Measurements from ENCODE around the gene RNU6-9.

RNU6-9 gene

GRCh38 chr19:861756-862580 is 31.3 kb upstream of the RNU6-9 start:
- peak; percentile 48 to 54 for DNase-seq (ENCODE audit: low read depth in 1 of 2, low spot score in 1 of 2)

DNA sequence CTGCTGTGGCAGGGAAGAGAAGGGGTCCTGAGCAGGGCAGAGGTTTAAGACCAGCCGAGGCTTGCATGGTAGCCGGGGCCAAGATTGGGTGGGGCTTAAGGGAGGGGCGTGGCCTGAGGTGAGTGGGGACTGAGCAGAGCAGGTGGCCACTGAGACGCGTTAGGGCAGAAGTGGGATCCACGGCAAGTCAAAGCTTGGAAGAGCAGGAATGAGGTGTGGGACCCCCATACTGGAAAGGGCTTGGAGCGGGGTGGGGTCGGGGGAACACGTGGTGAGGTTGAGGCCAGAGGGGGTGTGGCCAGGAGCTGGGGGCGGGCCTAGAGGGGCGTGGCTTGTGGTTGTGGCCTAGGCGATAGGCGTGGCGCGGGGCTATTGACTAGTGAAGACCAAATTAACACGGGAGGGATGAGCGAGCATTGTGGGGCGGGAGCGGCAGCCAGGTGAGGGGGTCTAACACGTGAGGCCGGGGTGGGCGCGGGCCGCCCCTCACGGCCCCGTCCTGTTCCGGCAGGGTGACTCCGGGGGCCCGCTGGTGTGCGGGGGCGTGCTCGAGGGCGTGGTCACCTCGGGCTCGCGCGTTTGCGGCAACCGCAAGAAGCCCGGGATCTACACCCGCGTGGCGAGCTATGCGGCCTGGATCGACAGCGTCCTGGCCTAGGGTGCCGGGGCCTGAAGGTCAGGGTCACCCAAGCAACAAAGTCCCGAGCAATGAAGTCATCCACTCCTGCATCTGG is 30.5 kb upstream of the RNU6-9 start:
- peak; percentile 68 to 70 for DNase-seq (ENCODE audit: low read depth in 1 of 2, low spot score in 1 of 2)

GRCh38 chr19:863315-863620 is 30.0 kb upstream of the RNU6-9 start:
- DNase-seq (ENCODE audit: low read depth in 1 of 2, low spot score in 1 of 2): no peak

DNA sequence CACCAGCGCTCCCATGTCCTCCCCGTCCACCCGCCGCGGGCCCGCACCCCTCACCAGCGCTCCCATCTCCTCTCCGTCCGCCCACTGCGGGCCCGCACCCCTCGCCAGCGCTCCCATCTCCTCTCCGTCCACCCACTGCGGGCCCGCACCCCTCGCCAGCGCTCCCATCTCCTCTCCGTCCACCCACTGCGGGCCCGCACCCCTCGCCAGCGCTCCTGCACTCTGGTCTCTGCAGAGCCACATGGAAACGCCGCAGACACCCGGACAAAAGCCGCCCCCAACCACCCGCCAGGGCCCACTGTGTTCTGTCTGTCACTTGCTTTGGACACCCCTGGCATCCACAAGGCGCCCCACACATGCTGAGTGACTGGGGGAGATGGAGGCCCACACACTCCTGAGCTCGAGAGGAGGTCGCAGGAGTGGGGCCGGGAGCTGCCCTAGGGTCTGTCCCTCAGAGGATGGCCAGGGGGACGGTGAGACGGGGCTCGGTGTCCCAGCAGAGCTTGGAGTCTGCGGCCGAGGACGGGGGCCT is 26.4 kb upstream of the RNU6-9 start:
- DNase-seq (ENCODE audit: low read depth in 1 of 2, low spot score in 1 of 2): no peak

GRCh38 chr19:867301-867793 is 25.9 kb upstream of the RNU6-9 start:
- no peak for DNase-seq (ENCODE audit: low read depth in 1 of 2, low spot score in 1 of 2)

DNA sequence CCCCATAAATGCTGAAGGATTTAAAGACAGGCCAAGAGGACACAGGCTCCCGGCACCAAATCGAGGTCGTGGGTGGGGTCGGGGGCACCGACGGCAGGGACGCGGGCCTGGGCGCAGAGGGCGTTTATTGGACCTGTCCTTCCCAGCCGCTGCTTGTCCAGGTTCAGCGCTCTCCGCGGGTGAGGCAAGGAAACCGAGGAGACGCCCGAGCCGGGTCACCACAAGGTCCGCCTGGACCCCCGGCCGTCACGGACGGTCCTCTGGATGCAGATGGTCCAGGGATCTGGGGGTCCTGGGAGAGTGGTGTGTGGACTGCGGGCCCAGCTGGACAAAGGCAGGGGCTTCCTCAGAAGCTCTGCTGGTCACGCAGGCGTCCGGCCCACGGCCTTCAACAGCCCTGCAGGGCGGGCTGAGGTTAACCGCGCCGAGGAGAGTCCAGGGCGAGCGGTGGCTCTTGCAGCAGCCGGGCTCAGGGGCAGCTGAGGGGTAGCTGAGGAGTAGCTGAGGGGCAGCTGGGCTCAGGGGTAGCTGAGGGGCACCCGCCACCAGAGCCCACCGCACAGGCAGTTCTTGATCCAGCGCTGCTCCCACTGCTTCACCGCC is 25.3 kb upstream of the RNU6-9 start:
- no peak for DNase-seq (ENCODE audit: low read depth in 1 of 2, low spot score in 1 of 2)

GRCh38 chr19:868458-869244 is 24.6 kb upstream of the RNU6-9 start:
- DNase-seq (ENCODE audit: low read depth in 1 of 2, low spot score in 1 of 2): no peak

GRCh38 chr19:869245-870177 is 23.8 kb upstream of the RNU6-9 start:
- DNase-seq (ENCODE audit: low read depth in 1 of 2, low spot score in 1 of 2): no peak

DNA sequence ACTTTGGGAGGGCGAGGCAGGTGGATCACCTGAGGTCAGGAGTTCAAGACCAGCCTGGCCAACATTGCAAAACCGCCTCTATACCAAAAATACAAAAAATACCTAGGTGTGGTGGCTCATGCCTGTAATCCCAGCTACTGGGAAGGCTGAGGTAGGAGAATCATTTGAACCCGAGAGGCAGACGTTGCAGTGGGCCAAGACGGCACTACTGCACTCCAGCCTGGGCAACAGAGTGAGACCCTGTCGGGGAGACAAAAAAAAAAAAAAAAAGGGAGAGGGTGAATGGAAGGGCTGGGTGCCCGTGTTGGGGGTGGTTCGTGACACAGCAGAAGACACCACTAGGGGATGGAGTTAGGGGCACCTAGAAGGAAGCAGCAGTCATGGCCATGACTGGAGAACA is 23.0 kb upstream of the RNU6-9 start:
- DNase-seq (ENCODE audit: low read depth in 1 of 2, low spot score in 1 of 2): no peak

DNA sequence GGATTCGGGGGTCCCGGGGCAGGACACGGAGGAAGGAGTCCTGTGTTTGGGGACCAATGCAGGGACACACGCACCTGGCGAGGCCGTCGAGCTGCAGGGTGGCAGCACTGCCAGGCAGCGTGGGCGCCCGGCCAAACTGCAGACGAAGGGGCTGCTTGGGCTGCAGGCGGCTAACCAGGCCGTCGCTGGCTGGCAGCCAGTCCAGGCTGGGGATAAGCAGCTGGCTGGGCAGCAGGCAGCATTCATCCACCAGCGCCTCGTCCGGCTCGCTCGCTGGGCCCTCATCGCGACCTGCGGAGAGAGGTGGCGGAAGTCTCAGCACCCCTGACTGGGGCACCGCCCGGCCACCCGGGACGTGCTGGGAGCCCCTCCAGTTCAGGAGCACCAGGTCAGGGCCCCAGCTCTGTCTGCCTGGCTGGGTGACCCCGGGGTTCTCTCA is 22.3 kb upstream of the RNU6-9 start:
- no peak for DNase-seq (ENCODE audit: low read depth in 1 of 2, low spot score in 1 of 2)

- no peak for DNase-seq (ENCODE audit: low read depth in 1 of 2, low spot score in 1 of 2)
Observed at GRCh38 chr19:871446-872265, 21.6 kb upstream of the RNU6-9 start.

- peak; percentile 44 to 66 for DNase-seq (ENCODE audit: low read depth in 1 of 2, low spot score in 1 of 2)
Observed at GRCh38 chr19:872266-872951, 20.9 kb upstream of the RNU6-9 start.

- DNase-seq (ENCODE audit: low read depth in 1 of 2, low spot score in 1 of 2): peak; percentile 45 to 67
Observed at GRCh38 chr19:873084-873483, 20.2 kb upstream of the RNU6-9 start.

DNA sequence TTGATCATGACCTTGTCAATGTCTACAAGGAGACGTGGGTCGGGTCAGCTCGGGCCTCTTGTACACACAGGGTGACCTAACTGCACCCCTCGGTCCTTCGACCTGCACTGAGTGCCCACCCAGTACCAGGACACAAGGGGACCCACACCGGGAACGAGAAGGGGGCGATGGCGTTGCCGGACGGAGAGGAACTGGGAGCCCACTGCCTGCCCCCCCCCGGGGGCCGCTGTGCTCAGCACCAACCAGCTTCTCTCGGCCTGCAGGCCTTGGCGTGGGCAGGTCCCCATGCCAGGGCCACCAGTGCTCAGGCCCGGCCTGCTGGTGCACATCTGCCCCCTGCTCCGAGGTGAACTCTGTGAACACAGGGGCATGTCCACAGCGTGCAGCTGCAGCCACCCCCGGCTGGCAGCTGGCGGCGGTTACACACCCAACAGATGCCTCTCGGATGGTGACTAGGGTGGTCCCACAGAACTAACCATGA is 19.7 kb upstream of the RNU6-9 start:
- no peak for DNase-seq (ENCODE audit: low read depth in 1 of 2, low spot score in 1 of 2)

DNA sequence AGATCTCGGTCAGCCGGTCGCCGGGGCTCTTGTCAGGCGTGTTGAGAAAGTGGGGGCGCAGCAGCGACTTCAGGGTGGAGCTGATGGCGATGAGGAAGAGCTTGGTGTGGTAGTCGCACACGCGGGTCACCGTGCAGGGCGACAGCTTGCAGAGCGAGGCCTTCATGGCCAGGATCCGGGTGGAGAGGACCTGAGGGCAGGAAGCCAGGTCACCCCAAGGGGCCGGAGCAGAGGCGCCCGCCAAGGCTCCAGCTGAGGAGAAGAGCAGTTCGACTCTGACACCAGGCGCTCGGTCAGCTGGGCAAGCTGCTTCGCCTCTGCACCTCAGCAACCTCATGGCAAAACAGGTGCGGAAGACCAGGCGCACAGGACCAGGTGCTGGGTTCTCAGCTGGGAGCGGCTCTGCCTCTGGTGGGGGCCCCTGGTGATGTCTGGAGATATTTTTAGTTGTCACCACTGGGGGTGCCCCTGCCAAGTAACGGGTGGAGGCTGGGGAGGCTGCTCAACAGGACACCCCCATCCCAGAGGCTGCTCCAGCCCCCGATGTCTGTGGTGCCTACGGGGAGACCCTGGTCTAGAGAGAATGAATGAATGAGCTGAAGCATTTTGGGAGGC is 17.9 kb upstream of the RNU6-9 start:
- DNase-seq (ENCODE audit: low read depth in 1 of 2, low spot score in 1 of 2): no peak

- no peak for DNase-seq (ENCODE audit: low read depth in 1 of 2, low spot score in 1 of 2)
Observed at GRCh38 chr19:876089-876488, 17.2 kb upstream of the RNU6-9 start.

GRCh38 chr19:876780-877314 is 16.4 kb upstream of the RNU6-9 start:
- no peak for DNase-seq (ENCODE audit: low read depth in 1 of 2, low spot score in 1 of 2)
